Muscle of arm (tissue), 12 donors: ENCODE measurements around the gene GPR55. TPM values are rescaled to one million over a fixed set of nuclear protein-coding genes. Genes with fewer than 3 reads are reported as not detected.

Experiments
- DNase-seq: peaks from one replicate; pipeline ENCODE4 v3.0.0-alpha.2; 2013
- polyA plus RNA-seq, 12 donors: library from polyadenylated mRNA; unstranded; fragments of 120-200 nt; gene quantifications; one replicate each; pipeline ENCODE4 v1.2.1, GENCODE V29; 2013; ENCODE audit not compliant: insufficient read length in 12 of 12

GPR55 gene
- polyA plus RNA-seq, 12 donors = 0.05 to 0.26 (median 0.09) TPM; not detected in 8

GRCh38 chr2:230919240-230919639 is 5.8 kb downstream of the GPR55 start:
- DNase-seq = no peak

- DNase-seq = no peak
These were observed 8.8 kb downstream of the GPR55 start for GRCh38 chr2:230916218-230916617.

GRCh38 chr2:230915319-230915718 is 9.7 kb downstream of the GPR55 start:
- no peak for DNase-seq

GRCh38 chr2:230914886-230915285 is 10.2 kb downstream of the GPR55 start:
- no peak for DNase-seq

GRCh38 chr2:230913406-230914143 is 11.5 kb downstream of the GPR55 start:
- peak; percentile 26 for DNase-seq

- DNase-seq = no peak
These were observed 12.3 kb downstream of the GPR55 start for GRCh38 chr2:230912724-230913123.

GRCh38 chr2:230912046-230912445 is 13.0 kb downstream of the GPR55 start:
- no peak for DNase-seq

- no peak for DNase-seq
These were observed 14.4 kb downstream of the GPR55 start for GRCh38 chr2:230910546-230911177.

GRCh38 chr2:230909841-230910545 is 15.0 kb downstream of the GPR55 start:
- DNase-seq = no peak

GRCh38 chr2:230908595-230909191 is 16.3 kb downstream of the GPR55 start:
- no peak for DNase-seq

GRCh38 chr2:230908092-230908594 is 16.9 kb downstream of the GPR55 start:
- no peak for DNase-seq

- no peak for DNase-seq
These were observed 17.5 kb downstream of the GPR55 start for GRCh38 chr2:230907361-230908091.

GRCh38 chr2:230906471-230907230 is 18.4 kb downstream of the GPR55 start:
- DNase-seq = no peak

GRCh38 chr2:230905448-230906421 is 19.3 kb downstream of the GPR55 start:
- no peak for DNase-seq

GRCh38 chr2:230904856-230905447 is 20.1 kb downstream of the GPR55 start:
- no peak for DNase-seq

- DNase-seq = no peak
These were observed 21.6 kb downstream of the GPR55 start for GRCh38 chr2:230903231-230904150.

GRCh38 chr2:230902180-230902899 is 22.7 kb downstream of the GPR55 start:
- DNase-seq = peak; percentile 31
